ENCODE results near the gene LEMD2.

LEMD2 gene

GRCh38 chr6:33772082-33772830, 16.7 kb downstream of the LEMD2 start:
- no peak for FAIRE-seq

- FAIRE-seq, result no peak
Measured at GRCh38 chr6:33771146-33772081, 17.5 kb downstream of the LEMD2 start.

GRCh38 chr6:33770833-33771145, 18.1 kb downstream of the LEMD2 start:
- no peak for FAIRE-seq

- FAIRE-seq, result no peak
Measured at GRCh38 chr6:33770124-33770832, 18.7 kb downstream of the LEMD2 start.

- FAIRE-seq, result no peak
Measured at GRCh38 chr6:33769248-33769821, 19.6 kb downstream of the LEMD2 start.

GRCh38 chr6:33768644-33769120, 20.2 kb downstream of the LEMD2 start:
- FAIRE-seq, result peak; percentile 19

GRCh38 chr6:33766921-33767907, 21.7 kb downstream of the LEMD2 start:
- FAIRE-seq, result no peak

GRCh38 chr6:33765368-33765767, 23.6 kb downstream of the LEMD2 start:
- no peak for FAIRE-seq

GRCh38 chr6:33764036-33764435, 24.9 kb downstream of the LEMD2 start:
- FAIRE-seq, result no peak

- FAIRE-seq, result no peak
Measured at GRCh38 chr6:33763483-33763882, 25.4 kb downstream of the LEMD2 start.

- no peak for FAIRE-seq
Measured at GRCh38 chr6:33762713-33763112, 26.2 kb downstream of the LEMD2 start.

- FAIRE-seq, result no peak
Measured at GRCh38 chr6:33761922-33762629, 26.9 kb downstream of the LEMD2 start.

GRCh38 chr6:33761581-33761921, 27.4 kb downstream of the LEMD2 start:
- FAIRE-seq, result no peak

GRCh38 chr6:33759887-33760629, 28.9 kb downstream of the LEMD2 start:
- FAIRE-seq, result no peak

- no peak for FAIRE-seq
Measured at GRCh38 chr6:33758815-33759216, 30.1 kb downstream of the LEMD2 start.

GRCh38 chr6:33757906-33758305, 31.0 kb downstream of the LEMD2 start:
- FAIRE-seq, result no peak

- no peak for FAIRE-seq
Measured at GRCh38 chr6:33757113-33757512, 31.8 kb downstream of the LEMD2 start.

GRCh38 chr6:33756211-33756954, 32.5 kb downstream of the LEMD2 start:
- FAIRE-seq, result no peak

GRCh38 chr6:33755070-33755869, 33.7 kb downstream of the LEMD2 start:
- FAIRE-seq, result no peak

All from A204.1 (cell line).